Body of pancreas (tissue), 4 donors: Measurements from ENCODE around the gene HIBCH. TPM values are rescaled to one million over a fixed set of nuclear protein-coding genes. Genes with fewer than 3 reads are reported as not detected.
"Not testable (repeated sequence)": the region's sequence is repeated elsewhere in the genome, so short reads cannot be mapped to it uniquely, and the experiment has no call there.

ENCODE experiments used
- ATAC-seq: fragments of 150-250 bp; one replicate; pipeline ENCODE4 v1.9.1; 2016
- DNase-seq, 4 donors: peaks; one replicate each; pipeline ENCODE4 v3.0.0-alpha.2; 2019
- H3K27ac ChIP-seq, 4 donors: fragments of 200-600 bp; sonication (generic); 1 replicate in 3 of 4; 2 replicates in 1 of 4; pipeline versions ENCODE4 v1.5.1 to v1.6.1; 2016 to 2019; ENCODE audit warnings: mild to moderate bottlenecking in 1 of 4, mixed read lengths in 1 of 4, moderate library complexity in 1 of 4
- H3K27me3 ChIP-seq, 2 donors: fragments of 200-600 bp; sonication (generic); one replicate each; pipeline ENCODE4 v1.6.0; 2016; ENCODE audit warnings: mild to moderate bottlenecking in 1 of 2
- H3K36me3 ChIP-seq, 2 donors: fragments of 200-600 bp; sonication (generic); replicated peaks in 1 of 2; 2 replicates each; pipeline ENCODE4 v1.5.1; 2016; ENCODE audit warnings: low read depth in 2 of 2; ENCODE audit not compliant: insufficient read depth in 1 of 2
- H3K4me1 ChIP-seq: fragments of 200-600 bp; sonication (generic); one replicate; pipeline ENCODE4 v1.6.0; 2016
- H3K4me3 ChIP-seq, 2 donors: fragments of 200-600 bp; sonication (generic); 1 replicate in 1 of 2; 2 replicates in 1 of 2; pipeline ENCODE4 v1.5.1; 2016 to 2019
- H3K9me3 ChIP-seq, 3 donors: fragments of 200-600 bp; sonication (generic); 1 replicate in 2 of 3; 2 replicates in 1 of 3; pipeline ENCODE4 v1.5.1; 2016
- CTCF ChIP-seq, 7 experiments: fragments of 450-650 bp in 4 of 7; fragments of 200-600 bp in 3 of 7; sonication (generic) in 3 of 7; IDR thresholded peaks; one replicate each; pipeline ENCODE4 v1.5.1; 2016 to 2019; ENCODE audit warnings: antibody characterized with exemption in 7 of 7
- POLR2A ChIP-seq, 3 donors: fragments of 450-650 bp; IDR thresholded peaks; one replicate each; pipeline ENCODE4 v1.6.1; 2016; ENCODE audit warnings: antibody characterized with exemption in 3 of 3, mild to moderate bottlenecking in 2 of 3
- WGBS, 2 donors: methylation state at CpG; one replicate each; pipeline ENCODE4 v1.1.5; 2017; 5-methylcytosine and 5-hydroxymethylcytosine counted together
- intact Hi-C: fragments of 100-400 bp; cut with DNase I; formaldehyde crosslinking; loops from one replicate; pipeline ENCODE4 v1.15.1; 2023
- total RNA-seq, 2 donors: library from RNA; depleted of rRNA; stranded (reverse); fragments of >200 nt; gene quantifications; one replicate each; pipeline ENCODE4 v1.1.0, GENCODE V29; 2016

HIBCH gene
- total RNA-seq, 2 donors from 2014 or later, result 19.4 to 21.3 TPM

GRCh38 chr2:190318931-190319554 is 583 bp downstream of the HIBCH start:
- Histone ChIP-seq H3K27ac (peak overlapping the region; percentile 72 to 94 (median 86)), H3K27me3 (no peaks in the 10 kb centered on the region), H3K9me3 (no peaks in the 10 kb centered on the region), H3K4me3 (peak overlapping the region; percentile 15 to 80), H3K4me1 (peaks cover 47% of the 10 kb centered on the region), H3K36me3 (no peaks in the 10 kb centered on the region)
- WGBS, 2 donors, result 1 to 2% methylated on average over 12 of the region's 12 CpGs
- peak; percentile 7 for ATAC-seq
- intact Hi-C loops, result no loop called here
- no peak for TF ChIP-seq POLR2A (IDR thresholded peaks at IDR 0.05)
- TF ChIP-seq CTCF (IDR thresholded peaks at IDR 0.05), result no peak
- peak in 2 of 4 donors; percentile 22 to 36 for DNase-seq

- peaks cover 52% of the 10 kb centered on the region for H3K4me1 ChIP-seq
- 7 to 24% methylated on average over 4 of the region's 4 CpGs for WGBS, 2 donors
- intact Hi-C loops, result no loop called here
- peak overlapping the region in 1 of 2 donors; percentile 15 for H3K4me3 ChIP-seq
- H3K27ac ChIP-seq, result peak overlapping the region in 3 of 4 donors; percentile 84 to 94 (median 87)
- no peak for TF ChIP-seq CTCF (IDR thresholded peaks at IDR 0.05)
- no peak for TF ChIP-seq POLR2A (IDR thresholded peaks at IDR 0.05)
- no peaks in the 10 kb centered on the region for H3K36me3 ChIP-seq
- H3K27me3 ChIP-seq, result no peaks in the 10 kb centered on the region
- ATAC-seq, result no peak
- DNase-seq, result no peak
- no peaks in the 10 kb centered on the region for H3K9me3 ChIP-seq
Measured at GRCh38 chr2:190318514-190318913, 1.1 kb downstream of the HIBCH start.

- intact Hi-C loops, result no loop called here
- 30 to 54% methylated on average over 2 of the region's 2 CpGs for WGBS, 2 donors
- Histone ChIP-seq H3K36me3 (no peaks in the 10 kb centered on the region), H3K4me1 (peaks cover 64% of the 10 kb centered on the region), H3K9me3 (no peaks in the 10 kb centered on the region), H3K4me3 (no peak overlapping the region), H3K27ac (no peak overlapping the region), H3K27me3 (no peaks in the 10 kb centered on the region)
- ATAC-seq (no peak), DNase-seq (no peak)
- no peak for TF ChIP-seq POLR2A (IDR thresholded peaks at IDR 0.05)
- TF ChIP-seq CTCF (IDR thresholded peaks at IDR 0.05), result no peak
Measured at GRCh38 chr2:190315273-190315672, 4.4 kb downstream of the HIBCH start.

GRCh38 chr2:190313880-190314279 is 5.7 kb downstream of the HIBCH start:
- Histone ChIP-seq H3K36me3 (no peaks in the 10 kb centered on the region), H3K4me1 (peaks cover 61% of the 10 kb centered on the region), H3K27ac (no peak overlapping the region), H3K4me3 (no peak overlapping the region), H3K9me3 (no peaks in the 10 kb centered on the region), H3K27me3 (no peaks in the 10 kb centered on the region)
- DNase-seq, result no peak
- TF ChIP-seq POLR2A (IDR thresholded peaks at IDR 0.05) (no peak), CTCF (IDR thresholded peaks at IDR 0.05) (no peak)
- WGBS, 2 donors, result 37% methylated on average over 1 of the region's 1 CpG
- intact Hi-C loops, result no loop called here
- no peak for ATAC-seq

- H3K9me3 ChIP-seq, H3K27ac ChIP-seq, H3K4me3 ChIP-seq, H3K36me3 ChIP-seq, intact Hi-C loops, H3K27me3 ChIP-seq: not testable (repeated sequence)
- peak; percentile 45 for ATAC-seq
- 66 to 72% methylated on average over 5 of the region's 5 CpGs for WGBS, 2 donors
- DNase-seq, result peak in 2 of 4 donors; percentile 11 to 17
- peaks cover 53% of the 10 kb centered on the region for H3K4me1 ChIP-seq
Measured at GRCh38 chr2:190312635-190313025, 7.0 kb downstream of the HIBCH start.
